ENCODE results near the gene RASA3.

The RASA3 gene

GRCh38 chr13:114017028-114017630, 115.3 kb downstream of the RASA3 start:
- Histone ChIP-seq H3K27ac (ENCODE audit: low read length) (no peak overlapping the region), H3K36me3 (ENCODE audit: control insufficient read depth, low read depth, low read length) (no peaks in the 10 kb centered on the region), H3K4me3 (ENCODE audit: low read length) (no peak overlapping the region), H3K27me3 (ENCODE audit: control insufficient read depth, insufficient read depth, low read length) (no peaks in the 10 kb centered on the region), H3K9me3 (ENCODE audit: control insufficient read depth, low read depth, low read length) (no peaks in the 10 kb centered on the region), H3K4me1 (ENCODE audit: control insufficient read depth, low read depth, low read length) (no peaks in the 10 kb centered on the region), H3K9ac (ENCODE audit: low read length) (no peak overlapping the region)

- no peak overlapping the region for H3K27ac ChIP-seq (ENCODE audit: low read length)
- H3K4me1 ChIP-seq (ENCODE audit: control insufficient read depth, low read depth, low read length), result no peaks in the 10 kb centered on the region
- H3K36me3 ChIP-seq (ENCODE audit: control insufficient read depth, low read depth, low read length), result no peaks in the 10 kb centered on the region
- no peak overlapping the region for H3K4me3 ChIP-seq (ENCODE audit: low read length)
- H3K9ac ChIP-seq (ENCODE audit: low read length), result no peak overlapping the region
- no peaks in the 10 kb centered on the region for H3K27me3 ChIP-seq (ENCODE audit: control insufficient read depth, insufficient read depth, low read length)
- H3K9me3 ChIP-seq (ENCODE audit: control insufficient read depth, low read depth, low read length), result no peaks in the 10 kb centered on the region
Observed at GRCh38 chr13:114016321-114017027, 115.9 kb downstream of the RASA3 start.

DNA sequence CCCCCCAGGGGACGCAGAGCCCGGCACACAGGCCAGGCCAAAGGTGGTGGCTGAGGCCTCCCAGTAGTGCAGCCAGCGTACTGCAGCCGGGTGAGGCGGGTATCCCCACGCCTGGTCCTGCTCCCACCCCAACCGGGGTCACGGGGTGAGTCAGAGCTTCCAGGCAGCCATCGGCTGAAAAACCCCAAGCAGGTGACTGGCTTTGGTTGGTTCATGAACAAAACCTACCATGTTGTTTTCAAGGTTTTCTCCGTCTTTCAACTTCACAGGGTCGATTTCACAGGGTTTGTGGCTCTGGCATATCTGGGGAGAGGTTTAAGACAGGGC, 116.5 kb downstream of the RASA3 start:
- Histone ChIP-seq H3K4me3 (ENCODE audit: low read length) (no peak overlapping the region), H3K36me3 (ENCODE audit: control insufficient read depth, low read depth, low read length) (no peaks in the 10 kb centered on the region)

GRCh38 chr13:114015111-114015968, 117.1 kb downstream of the RASA3 start:
- Histone ChIP-seq H3K27ac (ENCODE audit: low read length) (no peak overlapping the region), H3K4me3 (ENCODE audit: low read length) (no peak overlapping the region), H3K4me1 (ENCODE audit: control insufficient read depth, low read depth, low read length) (no peaks in the 10 kb centered on the region), H3K9me3 (ENCODE audit: control insufficient read depth, low read depth, low read length) (no peaks in the 10 kb centered on the region), H3K36me3 (ENCODE audit: control insufficient read depth, low read depth, low read length) (no peaks in the 10 kb centered on the region), H3K9ac (ENCODE audit: low read length) (no peak overlapping the region), H3K27me3 (ENCODE audit: control insufficient read depth, insufficient read depth, low read length) (no peaks in the 10 kb centered on the region)

More for the DNA sequence above, 116.5 kb downstream of the RASA3 start:
- Histone ChIP-seq H3K27me3 (ENCODE audit: control insufficient read depth, insufficient read depth, low read length) (no peaks in the 10 kb centered on the region), H3K9ac (ENCODE audit: low read length) (no peak overlapping the region), H3K27ac (ENCODE audit: low read length) (no peak overlapping the region), H3K9me3 (ENCODE audit: control insufficient read depth, low read depth, low read length) (no peaks in the 10 kb centered on the region), H3K4me1 (ENCODE audit: control insufficient read depth, low read depth, low read length) (no peaks in the 10 kb centered on the region)

DNA sequence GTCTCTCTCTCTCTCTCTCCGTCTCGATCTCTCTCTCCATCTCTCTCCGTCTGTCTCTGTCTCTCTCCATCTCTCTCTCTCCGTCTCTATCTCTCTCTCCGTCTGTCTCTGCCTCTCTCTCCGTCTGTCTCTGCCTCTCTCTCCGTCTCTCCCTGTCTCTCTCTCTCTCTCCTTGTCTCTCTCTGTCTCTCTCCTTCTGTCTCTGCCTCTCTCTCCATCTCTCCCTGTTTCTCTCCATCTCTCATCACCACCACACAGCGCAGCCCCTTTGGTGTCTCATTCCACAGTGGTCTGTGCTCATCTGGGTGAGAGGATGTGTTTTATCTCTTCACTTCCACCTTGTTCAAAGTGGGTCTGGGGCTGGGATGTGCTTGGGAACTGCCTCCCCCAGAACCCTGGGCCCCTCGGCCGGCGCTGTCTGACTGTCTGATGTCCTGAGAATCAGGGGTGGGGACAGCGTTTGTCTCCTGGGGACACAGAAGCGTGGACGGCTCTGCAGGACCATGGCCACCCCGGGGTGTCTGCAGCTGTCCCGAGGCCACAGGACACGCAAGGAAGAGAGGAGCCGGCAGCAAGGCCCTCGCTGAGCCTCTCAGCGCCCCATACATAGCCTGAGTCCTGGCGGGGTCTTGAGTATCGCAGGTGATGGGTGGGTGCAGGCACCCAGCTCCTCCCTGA, 118.3 kb downstream of the RASA3 start:
- Histone ChIP-seq H3K9me3 (ENCODE audit: control insufficient read depth, low read depth, low read length) (no peaks in the 10 kb centered on the region), H3K27ac (ENCODE audit: low read length) (no peak overlapping the region), H3K4me3 (ENCODE audit: low read length) (no peak overlapping the region), H3K9ac (ENCODE audit: low read length) (no peak overlapping the region), H3K36me3 (ENCODE audit: control insufficient read depth, low read depth, low read length) (no peaks in the 10 kb centered on the region), H3K27me3 (ENCODE audit: control insufficient read depth, insufficient read depth, low read length) (no peaks in the 10 kb centered on the region), H3K4me1 (ENCODE audit: control insufficient read depth, low read depth, low read length) (no peaks in the 10 kb centered on the region)

GRCh38 chr13:114013336-114013735, 119.1 kb downstream of the RASA3 start:
- Histone ChIP-seq H3K36me3 (ENCODE audit: control insufficient read depth, low read depth, low read length) (no peaks in the 10 kb centered on the region), H3K9ac (ENCODE audit: low read length) (no peak overlapping the region), H3K27ac (ENCODE audit: low read length) (no peak overlapping the region), H3K4me1 (ENCODE audit: control insufficient read depth, low read depth, low read length) (no peaks in the 10 kb centered on the region), H3K27me3 (ENCODE audit: control insufficient read depth, insufficient read depth, low read length) (no peaks in the 10 kb centered on the region), H3K4me3 (ENCODE audit: low read length) (no peak overlapping the region), H3K9me3 (ENCODE audit: control insufficient read depth, low read depth, low read length) (no peaks in the 10 kb centered on the region)

GRCh38 chr13:114012921-114013320, 119.5 kb downstream of the RASA3 start:
- Histone ChIP-seq H3K9ac (ENCODE audit: low read length) (no peak overlapping the region), H3K9me3 (ENCODE audit: control insufficient read depth, low read depth, low read length) (no peaks in the 10 kb centered on the region), H3K4me3 (ENCODE audit: low read length) (no peak overlapping the region), H3K4me1 (ENCODE audit: control insufficient read depth, low read depth, low read length) (no peaks in the 10 kb centered on the region), H3K27ac (ENCODE audit: low read length) (no peak overlapping the region), H3K27me3 (ENCODE audit: control insufficient read depth, insufficient read depth, low read length) (no peaks in the 10 kb centered on the region), H3K36me3 (ENCODE audit: control insufficient read depth, low read depth, low read length) (no peaks in the 10 kb centered on the region)

DNA sequence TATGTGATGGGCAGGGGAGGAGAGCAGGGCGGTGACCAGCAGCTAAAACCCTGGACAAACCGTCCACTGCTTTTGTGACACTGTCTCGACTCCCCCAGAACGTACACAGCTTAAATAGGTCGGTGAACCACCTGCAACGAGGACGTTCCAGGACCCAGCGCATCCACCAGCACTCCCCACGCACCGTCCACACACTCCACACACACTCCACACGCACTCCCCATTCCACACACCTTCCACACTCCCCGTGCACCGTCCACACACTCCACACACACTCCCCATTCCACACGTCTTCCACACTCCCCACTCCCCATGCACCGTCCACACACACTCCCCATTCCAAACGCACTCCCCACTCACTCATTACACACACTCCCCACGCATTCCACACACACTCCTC, 120.3 kb downstream of the RASA3 start:
- Histone ChIP-seq H3K9ac (ENCODE audit: low read length) (no peak overlapping the region), H3K27me3 (ENCODE audit: control insufficient read depth, insufficient read depth, low read length) (no peaks in the 10 kb centered on the region), H3K9me3 (ENCODE audit: control insufficient read depth, low read depth, low read length) (no peaks in the 10 kb centered on the region), H3K4me3 (ENCODE audit: low read length) (no peak overlapping the region), H3K4me1 (ENCODE audit: control insufficient read depth, low read depth, low read length) (no peaks in the 10 kb centered on the region), H3K27ac (ENCODE audit: low read length) (no peak overlapping the region), H3K36me3 (ENCODE audit: control insufficient read depth, low read depth, low read length) (no peaks in the 10 kb centered on the region)

DNA sequence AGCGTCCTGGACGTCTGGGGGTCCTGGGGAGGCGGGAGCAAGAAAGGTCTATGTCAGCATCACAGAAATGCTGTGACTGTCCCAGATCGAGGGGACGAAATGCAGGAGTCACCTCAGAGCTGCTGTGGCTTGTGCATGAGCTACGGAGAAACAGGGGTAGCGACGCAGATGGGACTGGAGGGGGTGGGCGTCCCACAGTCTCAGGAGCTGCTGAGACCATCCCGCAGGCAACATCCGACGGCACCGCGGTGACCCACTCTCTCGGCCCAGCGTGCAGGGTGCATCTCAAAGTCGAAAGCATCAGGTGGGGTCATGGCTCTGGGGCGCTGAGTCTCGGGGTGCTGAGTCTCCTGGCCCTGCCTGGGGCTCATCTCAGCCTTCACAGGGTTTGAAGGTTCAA, 121.2 kb downstream of the RASA3 start:
- H3K27me3 ChIP-seq (ENCODE audit: control insufficient read depth, insufficient read depth, low read length), result no peaks in the 10 kb centered on the region
- no peak overlapping the region for H3K9ac ChIP-seq (ENCODE audit: low read length)
- H3K9me3 ChIP-seq (ENCODE audit: control insufficient read depth, low read depth, low read length), result no peaks in the 10 kb centered on the region
- H3K4me3 ChIP-seq (ENCODE audit: low read length), result no peak overlapping the region
- H3K27ac ChIP-seq (ENCODE audit: low read length), result no peak overlapping the region
- H3K4me1 ChIP-seq (ENCODE audit: control insufficient read depth, low read depth, low read length), result no peaks in the 10 kb centered on the region
- no peaks in the 10 kb centered on the region for H3K36me3 ChIP-seq (ENCODE audit: control insufficient read depth, low read depth, low read length)

DNA sequence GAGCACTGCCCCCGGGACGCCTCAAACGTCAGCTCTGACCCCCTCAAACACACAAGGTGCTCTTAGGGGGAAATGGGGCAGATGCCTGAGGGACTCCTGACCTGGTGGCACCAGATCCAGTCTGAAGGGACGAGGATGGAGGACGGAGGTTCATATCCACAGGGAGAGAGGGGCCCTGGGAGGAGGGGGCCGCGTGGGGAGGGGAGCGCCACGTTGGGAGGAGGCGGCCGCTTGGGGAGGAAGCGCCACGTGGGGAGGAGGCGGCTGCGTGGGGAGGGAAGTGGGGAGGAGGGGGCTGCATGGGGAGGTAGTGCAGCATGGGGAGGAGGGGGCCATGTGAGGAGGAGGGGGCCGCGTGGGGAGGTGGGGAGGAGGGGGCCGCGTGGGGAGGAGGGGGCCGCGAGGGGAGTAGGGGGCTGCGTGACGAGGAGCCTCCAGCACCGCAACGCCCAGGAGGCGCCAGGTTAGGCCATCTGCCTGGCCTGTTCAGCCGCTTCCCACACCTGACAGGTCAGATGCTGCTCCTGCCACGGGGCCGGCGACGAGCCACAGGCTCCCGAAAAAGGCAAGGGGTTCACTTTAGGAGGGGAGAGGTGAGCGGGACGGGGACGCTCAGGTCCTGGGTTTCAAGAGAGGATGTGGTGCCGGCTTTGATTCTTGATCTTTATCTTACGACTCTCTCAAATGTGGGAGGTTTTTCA, 121.9 kb downstream of the RASA3 start:
- no peaks in the 10 kb centered on the region for H3K4me1 ChIP-seq (ENCODE audit: control insufficient read depth, low read depth, low read length)
- H3K9me3 ChIP-seq (ENCODE audit: control insufficient read depth, low read depth, low read length), result no peaks in the 10 kb centered on the region
- H3K4me3 ChIP-seq (ENCODE audit: low read length), result no peak overlapping the region
- no peaks in the 10 kb centered on the region for H3K36me3 ChIP-seq (ENCODE audit: control insufficient read depth, low read depth, low read length)
- no peak overlapping the region for H3K9ac ChIP-seq (ENCODE audit: low read length)
- H3K27ac ChIP-seq (ENCODE audit: low read length), result no peak overlapping the region
- H3K27me3 ChIP-seq (ENCODE audit: control insufficient read depth, insufficient read depth, low read length), result no peaks in the 10 kb centered on the region
